ENCODE data around the gene TYROBP. TPM values are rescaled to one million over a fixed set of nuclear protein-coding genes. Genes with fewer than 3 reads are reported as not detected.

Gene TYROBP
- polyA plus RNA-seq, 2 of the 4 experiments (the other 2 are of a cell fraction): 0.21 TPM; not detected in 1

- TF ChIP-seq, protein P1, sequence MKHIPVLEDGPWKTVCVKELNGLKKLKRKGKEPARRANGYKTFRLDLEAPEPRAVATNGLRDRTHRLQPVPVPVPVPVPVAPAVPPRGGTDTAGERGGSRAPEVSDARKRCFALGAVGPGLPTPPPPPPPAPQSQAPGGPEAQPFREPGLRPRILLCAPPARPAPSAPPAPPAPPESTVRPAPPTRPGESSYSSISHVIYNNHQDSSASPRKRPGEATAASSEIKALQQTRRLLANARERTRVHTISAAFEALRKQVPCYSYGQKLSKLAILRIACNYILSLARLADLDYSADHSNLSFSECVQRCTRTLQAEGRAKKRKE (CRISPR knock-in tag; IDR thresholded peaks at IDR 0.05; ENCODE audit: low read depth): no peak
- TF ChIP-seq ESRRA (IDR thresholded peaks at IDR 0.05; ENCODE audit: borderline replicate concordance, low read length) (no peak), TFCP2L1 (CRISPR knock-in tag; IDR thresholded peaks at IDR 0.05) (no peak), POLR2AphosphoS2 (conservative IDR thresholded peaks at IDR 0.05; ENCODE audit: low read length) (no peak), KDM1A (IDR thresholded peaks at IDR 0.05; ENCODE audit: low read depth) (no peak), TP53 (CRISPR knock-in tag; IDR thresholded peaks at IDR 0.05) (no peak), HMGXB4 (CRISPR knock-in tag; IDR thresholded peaks at IDR 0.05; ENCODE audit: borderline replicate concordance) (no peak)
- TF ChIP-seq, protein P2, sequence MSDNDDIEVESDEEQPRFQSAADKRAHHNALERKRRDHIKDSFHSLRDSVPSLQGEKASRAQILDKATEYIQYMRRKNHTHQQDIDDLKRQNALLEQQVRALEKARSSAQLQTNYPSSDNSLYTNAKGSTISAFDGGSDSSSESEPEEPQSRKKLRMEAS (IDR thresholded peaks at IDR 0.05): no peak
- TF ChIP-seq, protein P3, sequence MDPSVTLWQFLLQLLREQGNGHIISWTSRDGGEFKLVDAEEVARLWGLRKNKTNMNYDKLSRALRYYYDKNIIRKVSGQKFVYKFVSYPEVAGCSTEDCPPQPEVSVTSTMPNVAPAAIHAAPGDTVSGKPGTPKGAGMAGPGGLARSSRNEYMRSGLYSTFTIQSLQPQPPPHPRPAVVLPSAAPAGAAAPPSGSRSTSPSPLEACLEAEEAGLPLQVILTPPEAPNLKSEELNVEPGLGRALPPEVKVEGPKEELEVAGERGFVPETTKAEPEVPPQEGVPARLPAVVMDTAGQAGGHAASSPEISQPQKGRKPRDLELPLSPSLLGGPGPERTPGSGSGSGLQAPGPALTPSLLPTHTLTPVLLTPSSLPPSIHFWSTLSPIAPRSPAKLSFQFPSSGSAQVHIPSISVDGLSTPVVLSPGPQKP (IDR thresholded peaks at IDR 0.05; ENCODE audit: low read depth, low read length): no peak
- Histone ChIP-seq H3K4me1 (peaks cover 19% of the 10 kb centered on the region), H3K9me3 (no peaks in the 10 kb centered on the region), H3K27ac (peak overlapping the region; percentile 53 to 80), H3K4me3 (peak overlapping the region; percentile 59), H3K4me2 (peak overlapping the region; percentile 94)
- DNase-seq (ENCODE audit: low read depth in 1 of 2, low spot score in 1 of 2) (no peak), ATAC-seq (peak in 1 of 2 experiments; percentile 48; a peak in 3 of 6 replicates), FAIRE-seq (peak; percentile 43)
- WGBS (ENCODE audit: missing lambda C conversion rate): 2% methylated on average over 15 of the region's 15 CpGs
- POLR2A ChIA-PET: interaction anchor here (0.6 to 1.6 kb wide), 5 partner anchors 11 to 185 kb away, joined by 3 to 7 read pairs (median 4); partner anchors contain the start of gene THAP8
- CTCF ChIA-PET: interaction anchor here (0.9 to 5.6 kb wide), 8 partner anchors 12 to 78 kb away, joined by 3 to 40 read pairs (median 5); partner anchors contain the start of gene KIRREL2
Measured at GRCh38 chr19:35868823-35869326, 39.2 kb downstream of the TYROBP start.

- peaks cover 19% of the 10 kb centered on the region for H3K4me1 ChIP-seq
- H3K27ac ChIP-seq: peak within 1 kb of the TSS; percentile 53 to 80
- ChIA-PET POLR2A (interaction anchor here (0.6 to 0.9 kb wide), 3 partner anchors 11 to 120 kb away, joined by 3 read pairs; partner anchors contain the start of gene LIN37), CTCF (interaction anchor here (1.5 to 5.6 kb wide), 5 partner anchors 13 to 79 kb away, joined by 3 to 40 read pairs (median 8); no protein-coding TSS in a partner anchor)
- H3K4me2 ChIP-seq: peak within 1 kb of the TSS; percentile 94
- H3K4me3 ChIP-seq: peak within 1 kb of the TSS; percentile 59
- WGBS (ENCODE audit: missing lambda C conversion rate): 3% methylated on average over 18 of the region's 60 CpGs
- FAIRE-seq (no peak), DNase-seq (ENCODE audit: low read depth in 1 of 2, low spot score in 1 of 2) (peak; percentile 68 to 80), ATAC-seq (peak; percentile 57 to 65)
- H3K9me3 ChIP-seq: no peaks in the 10 kb centered on the region
- no peak for TF ChIP-seq HOXB5 (CRISPR knock-in tag; IDR thresholded peaks at IDR 0.05)
- TF ChIP-seq NR3C1 (IDR thresholded peaks at IDR 0.05): no peak
- TF ChIP-seq, protein P3 (IDR thresholded peaks at IDR 0.05; ENCODE audit: low read depth, low read length): no peak
- no peak for TF ChIP-seq CTCF (IDR thresholded peaks at IDR 0.05)
- TF ChIP-seq HOXB13 (CRISPR knock-in tag; IDR thresholded peaks at IDR 0.05; ENCODE audit: low read depth): no peak
- TF ChIP-seq PBX3 (IDR thresholded peaks at IDR 0.05): 0 out of 2 replicates have a peak, but pooled peaks have one; percentile 10
- TF ChIP-seq SREBF2 (IDR thresholded peaks at IDR 0.05): no peak
- peak in 1 of 2 experiments; percentile 55; a peak in 3 of 5 replicates for TF ChIP-seq JUN (IDR thresholded peaks at IDR 0.05)
- TF ChIP-seq CBX8 (IDR thresholded peaks at IDR 0.05): no peak
- TF ChIP-seq ZSCAN20 (CRISPR knock-in tag; IDR thresholded peaks at IDR 0.05): no peak
- TF ChIP-seq CHD2 (IDR thresholded peaks at IDR 0.05; ENCODE audit: low read length, partially characterized antibody): no peak
- TF ChIP-seq NPAS2 (CRISPR knock-in tag; IDR thresholded peaks at IDR 0.05; ENCODE audit: borderline replicate concordance): no peak
- no peak for TF ChIP-seq CBX2 (IDR thresholded peaks at IDR 0.05; ENCODE audit: borderline replicate concordance, low read depth)
- 0 out of 2 replicates have a peak, but pooled peaks have one; percentile 62 for TF ChIP-seq RNF2 (IDR thresholded peaks at IDR 0.05; ENCODE audit: borderline replicate concordance, low read depth)
- TF ChIP-seq MYC (IDR thresholded peaks at IDR 0.05; ENCODE audit: borderline replicate concordance, low read length): no peak
- TF ChIP-seq E2F6 (IDR thresholded peaks at IDR 0.05; ENCODE audit: borderline replicate concordance, low read depth): peak; percentile 72
- TF ChIP-seq, protein P4, sequence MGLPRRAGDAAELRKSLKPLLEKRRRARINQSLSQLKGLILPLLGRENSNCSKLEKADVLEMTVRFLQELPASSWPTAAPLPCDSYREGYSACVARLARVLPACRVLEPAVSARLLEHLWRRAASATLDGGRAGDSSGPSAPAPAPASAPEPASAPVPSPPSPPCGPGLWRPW (IDR thresholded peaks at IDR 0.05): no peak
Measured at GRCh38 chr19:35868172-35868822, 39.8 kb downstream of the TYROBP start, which contains the start of gene APLP1. Gene APLP1 (plus strand): TSS chr19:35868574. CDS start chr19:35868637, 63 bp downstream.
